Endometrial microvascular endothelial cells (primary cell): ENCODE measurements around the gene C19orf67. TPM values are rescaled to one million over a fixed set of nuclear protein-coding genes. Genes with fewer than 3 reads are reported as not detected.
"Not testable (repeated sequence)": the region's sequence is repeated elsewhere in the genome, so short reads cannot be mapped to it uniquely, and the experiment has no call there.

Experiments used
- in situ Hi-C: cut with HindIII; loops from 2 replicates; pipeline ENCODE4 v1.10.0; 2017; ENCODE audit warnings: low sequenced_read_pairs, low pct_unique_long_range_greater_than_20kb; ENCODE audit errors: inconsistent ontology term
- total RNA-seq: library from RNA; depleted of rRNA; stranded (reverse); fragments of >200 nt; gene quantifications from one replicate; pipeline ENCODE4 v1.2.3, GENCODE V29; 2015; ENCODE audit errors: inconsistent ontology term

The C19orf67 gene
- total RNA-seq, 1 donor from 2014 or later: not detected

- in situ Hi-C loops: no loop called here
These were observed 37.0 kb downstream of the C19orf67 start for GRCh38 chr19:14048443-14049153.

DNA sequence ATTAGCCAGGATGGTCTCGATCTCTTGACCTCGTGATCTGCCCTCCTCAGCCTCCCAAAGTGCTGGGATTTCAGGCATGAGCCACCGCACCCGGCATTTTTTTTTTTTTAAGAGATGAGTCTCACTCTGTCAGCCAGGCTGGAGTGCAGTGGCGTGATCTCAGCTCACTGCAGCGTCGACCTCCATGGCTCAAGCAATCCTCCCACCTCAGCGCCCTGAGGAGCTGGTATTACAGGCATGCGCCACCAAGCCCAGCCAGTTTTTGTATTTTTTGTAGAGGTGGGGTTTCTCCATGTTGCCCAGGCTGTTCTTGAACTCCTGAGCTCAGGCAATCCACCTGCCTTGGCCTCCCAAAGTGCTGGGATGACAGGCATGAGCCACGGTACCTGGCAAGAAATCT, 37.7 kb downstream of the C19orf67 start:
- in situ Hi-C loops: not testable (repeated sequence)

DNA sequence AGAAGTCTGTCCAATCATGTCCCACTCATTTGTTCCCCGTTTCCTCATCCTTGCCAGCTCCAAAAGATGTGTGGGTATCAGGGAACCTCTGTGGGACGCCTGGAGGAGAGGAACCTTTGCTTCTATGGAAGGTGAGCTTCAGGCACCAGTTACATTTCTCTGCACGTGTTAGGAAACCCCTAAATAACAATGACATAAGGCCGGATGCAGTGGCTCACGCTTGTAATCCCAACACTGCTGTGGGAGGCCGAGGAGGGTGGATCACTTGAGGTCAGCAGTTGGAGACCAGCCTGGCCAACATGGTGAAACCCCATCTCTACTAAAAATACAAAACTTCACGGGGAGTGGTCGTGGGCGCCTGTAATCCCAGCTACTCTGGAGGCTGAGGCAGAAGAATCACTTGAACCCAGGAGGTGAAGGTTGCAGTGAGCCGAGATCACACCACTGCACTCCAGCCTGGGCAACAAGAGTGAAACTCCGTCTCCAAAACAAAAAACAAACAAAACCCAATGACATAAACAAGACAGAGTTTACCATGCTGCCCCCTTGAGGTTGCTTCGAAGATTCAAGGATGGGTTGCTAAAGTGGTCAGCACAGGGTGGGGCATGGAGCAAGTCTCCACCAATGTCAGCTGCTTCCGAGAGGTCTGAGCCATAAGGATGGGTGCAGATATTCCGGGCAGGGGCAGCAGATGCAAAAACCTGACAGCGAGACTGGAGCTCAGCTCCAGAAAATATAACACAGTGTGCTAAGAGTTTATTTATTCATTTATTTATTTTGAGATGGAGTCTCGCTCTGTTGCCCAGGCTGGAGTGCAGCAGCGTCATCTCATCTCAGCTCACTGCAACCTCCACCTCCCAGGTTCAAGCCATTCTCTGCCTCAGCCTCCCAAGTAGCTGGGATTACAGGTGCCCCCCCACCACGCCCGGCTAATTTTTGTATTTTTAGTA, 42.6 kb downstream of the C19orf67 start:
- in situ Hi-C loops: not testable (repeated sequence)

DNA sequence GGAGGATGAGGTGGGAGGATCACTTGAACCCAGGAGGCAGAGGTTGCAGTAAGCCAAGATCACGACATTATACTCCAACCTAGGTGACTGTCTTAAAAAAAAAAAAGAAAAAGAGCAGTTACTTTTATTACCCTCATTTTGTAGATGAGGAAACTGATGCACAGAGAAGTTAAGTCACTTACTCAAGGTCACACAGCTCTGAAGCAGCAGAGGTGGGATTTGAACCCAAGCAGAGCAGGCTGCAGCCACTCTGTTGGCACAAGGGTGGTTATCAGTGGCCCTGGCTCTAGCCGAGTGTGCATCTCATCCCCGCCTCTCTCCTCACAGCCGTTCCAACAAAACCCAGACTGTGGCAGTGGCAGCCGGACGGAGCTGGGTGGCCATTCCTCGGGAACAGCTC, 46.4 kb downstream of the C19orf67 start:
- in situ Hi-C loops: no loop called here

GRCh38 chr19:14035706-14036105, 49.9 kb downstream of the C19orf67 start:
- in situ Hi-C loops: no loop called here

- in situ Hi-C loops: not testable (repeated sequence)
These were observed 50.4 kb downstream of the C19orf67 start for GRCh38 chr19:14035159-14035558.

- in situ Hi-C loops: no loop called here
These were observed 51.6 kb downstream of the C19orf67 start for GRCh38 chr19:14033946-14034345.

- in situ Hi-C loops: no loop called here
These were observed 53.7 kb downstream of the C19orf67 start, which contains the start of gene IL27RA for GRCh38 chr19:14031719-14032480. IL27RA (plus strand) TSS chr19:14031762; CDS start chr19:14031873, 111 bp downstream.

Other genes with a start within 250 kb of the C19orf67 start
- not detected for gene NANOS3, start 208.6 kb downstream of the C19orf67 start, total RNA-seq
- not detected for gene BRME1, start 179.7 kb downstream of the C19orf67 start, total RNA-seq
- 33.8 TPM for gene CC2D1A, start 179.6 kb downstream of the C19orf67 start, total RNA-seq
- gene PODNL1, start 147.4 kb downstream of the C19orf67 start, total RNA-seq: 0.09 TPM
- gene DCAF15, start 133.3 kb downstream of the C19orf67 start, total RNA-seq: 49.3 TPM
- 4.6 TPM for gene RFX1, start 79.5 kb downstream of the C19orf67 start, total RNA-seq
- not detected for gene RLN3, start 57.6 kb downstream of the C19orf67 start, total RNA-seq
- 17.5 TPM for gene IL27RA, start 54.0 kb downstream of the C19orf67 start, total RNA-seq
- not detected for gene PALM3, start 23.7 kb downstream of the C19orf67 start, total RNA-seq
- gene MISP3, start 13.0 kb downstream of the C19orf67 start, total RNA-seq: not detected
- 20.3 TPM for gene SAMD1, start 5.0 kb upstream of the C19orf67 start, total RNA-seq
- gene PRKACA, start 32.0 kb upstream of the C19orf67 start, total RNA-seq: 138 TPM
- 46.6 TPM for gene ASF1B, start 50.8 kb upstream of the C19orf67 start, total RNA-seq
- gene ADGRL1, start 120.4 kb upstream of the C19orf67 start, total RNA-seq: 0.09 TPM